Osteocyte (in vitro differentiated cells): ENCODE data around the gene RBBP7. TPM values are rescaled to one million over a fixed set of nuclear protein-coding genes. Genes with fewer than 3 reads are reported as not detected.

Experiments
- DNase-seq: peaks from one replicate; pipeline ENCODE4 v3.0.0; 2021; ENCODE audit warnings: mixed read lengths; ENCODE audit not compliant: unreplicated experiment; ENCODE audit errors: extremely low spot score
- H3K27ac Mint-ChIP-seq: one replicate; pipeline ENCODE4 v1.8.0; 2021; ENCODE audit warnings: mild to moderate bottlenecking, mixed read lengths; ENCODE audit not compliant: unreplicated experiment
- H3K27me3 Mint-ChIP-seq: one replicate; pipeline ENCODE4 v1.8.0; 2021; ENCODE audit warnings: mixed read lengths; ENCODE audit not compliant: unreplicated experiment
- H3K36me3 Mint-ChIP-seq: one replicate; pipeline ENCODE4 v1.8.0; 2021; ENCODE audit warnings: mixed read lengths; ENCODE audit not compliant: unreplicated experiment
- H3K4me1 Mint-ChIP-seq: one replicate; pipeline ENCODE4 v1.8.0; 2021; ENCODE audit warnings: mixed read lengths; ENCODE audit not compliant: unreplicated experiment
- H3K4me3 Mint-ChIP-seq: one replicate; pipeline ENCODE4 v1.8.0; 2021; ENCODE audit warnings: mild to moderate bottlenecking, moderate library complexity, mixed read lengths; ENCODE audit not compliant: unreplicated experiment
- H3K9me3 Mint-ChIP-seq: one replicate; pipeline ENCODE4 v1.8.0; 2021; ENCODE audit warnings: mixed read lengths; ENCODE audit not compliant: unreplicated experiment
- total RNA-seq: library from RNA; stranded (reverse); gene quantifications from 2 replicates; pipeline ENCODE4 v1.2.1, GENCODE V29; 2021
- TF ChIP-seq, protein P1 (sequence below): fragments of 200-600 bp; sonication (generic); IDR thresholded peaks from 2 replicates; pipeline ENCODE4 v1.5.0; 2021; ENCODE audit warnings: antibody characterized with exemption, mild to moderate bottlenecking, moderate library complexity

Gene RBBP7
- total RNA-seq, 1 donor from 2014 or later = 148 TPM

DNA sequence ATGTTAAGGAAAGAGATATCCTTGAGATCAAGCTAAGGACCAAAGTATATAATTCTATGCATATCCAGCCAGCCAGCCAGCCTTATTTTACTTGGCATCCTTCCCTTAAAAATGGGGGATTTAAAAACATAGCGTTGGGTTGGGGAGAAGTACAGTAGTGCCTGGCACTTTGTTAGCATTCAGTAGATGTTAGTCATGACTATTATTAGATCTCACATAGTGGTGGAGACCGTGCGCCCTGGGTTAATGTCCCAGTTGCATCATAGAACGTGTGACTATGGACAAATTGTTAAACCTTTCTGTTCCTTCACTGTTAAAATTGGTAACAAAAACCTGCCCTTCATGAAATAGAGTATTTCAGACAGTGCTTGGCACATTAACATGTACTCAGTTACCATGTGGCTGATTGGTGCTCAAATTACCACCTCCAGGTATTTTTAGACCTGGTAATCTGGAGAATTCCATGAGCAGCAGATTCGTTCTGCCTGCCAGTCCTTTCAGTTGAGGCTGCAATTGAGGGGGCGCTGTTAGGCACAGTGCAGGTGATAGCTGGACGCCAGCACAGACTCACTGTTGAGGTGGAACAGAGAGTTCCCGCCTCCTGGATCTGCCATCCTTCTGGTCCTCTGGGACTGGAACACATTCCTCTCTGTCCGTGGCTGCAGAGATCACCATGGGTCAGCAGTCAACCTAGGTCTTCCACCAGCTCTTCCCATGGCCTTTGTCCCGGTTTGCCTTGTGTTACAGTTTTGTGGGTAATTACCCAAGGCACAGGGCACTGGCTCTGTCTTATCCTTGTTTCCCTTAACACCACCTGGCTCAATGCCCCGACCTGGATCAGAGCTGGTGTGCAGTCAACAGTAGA is 31.7 kb downstream of the RBBP7 start:
- Mint-ChIP-seq H3K36me3 (peaks cover 33% of the 10 kb centered on the region), H3K27ac (peak overlapping the region; percentile 89), H3K4me1 (peaks cover 62% of the 10 kb centered on the region), H3K9me3 (no peaks in the 10 kb centered on the region), H3K27me3 (no peaks in the 10 kb centered on the region), H3K4me3 (peak overlapping the region; percentile 44)
- TF ChIP-seq, protein P1, sequence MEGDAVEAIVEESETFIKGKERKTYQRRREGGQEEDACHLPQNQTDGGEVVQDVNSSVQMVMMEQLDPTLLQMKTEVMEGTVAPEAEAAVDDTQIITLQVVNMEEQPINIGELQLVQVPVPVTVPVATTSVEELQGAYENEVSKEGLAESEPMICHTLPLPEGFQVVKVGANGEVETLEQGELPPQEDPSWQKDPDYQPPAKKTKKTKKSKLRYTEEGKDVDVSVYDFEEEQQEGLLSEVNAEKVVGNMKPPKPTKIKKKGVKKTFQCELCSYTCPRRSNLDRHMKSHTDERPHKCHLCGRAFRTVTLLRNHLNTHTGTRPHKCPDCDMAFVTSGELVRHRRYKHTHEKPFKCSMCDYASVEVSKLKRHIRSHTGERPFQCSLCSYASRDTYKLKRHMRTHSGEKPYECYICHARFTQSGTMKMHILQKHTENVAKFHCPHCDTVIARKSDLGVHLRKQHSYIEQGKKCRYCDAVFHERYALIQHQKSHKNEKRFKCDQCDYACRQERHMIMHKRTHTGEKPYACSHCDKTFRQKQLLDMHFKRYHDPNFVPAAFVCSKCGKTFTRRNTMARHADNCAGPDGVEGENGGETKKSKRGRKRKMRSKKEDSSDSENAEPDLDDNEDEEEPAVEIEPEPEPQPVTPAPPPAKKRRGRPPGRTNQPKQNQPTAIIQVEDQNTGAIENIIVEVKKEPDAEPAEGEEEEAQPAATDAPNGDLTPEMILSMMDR = peak; percentile 17
- DNase-seq = no peak

DNA sequence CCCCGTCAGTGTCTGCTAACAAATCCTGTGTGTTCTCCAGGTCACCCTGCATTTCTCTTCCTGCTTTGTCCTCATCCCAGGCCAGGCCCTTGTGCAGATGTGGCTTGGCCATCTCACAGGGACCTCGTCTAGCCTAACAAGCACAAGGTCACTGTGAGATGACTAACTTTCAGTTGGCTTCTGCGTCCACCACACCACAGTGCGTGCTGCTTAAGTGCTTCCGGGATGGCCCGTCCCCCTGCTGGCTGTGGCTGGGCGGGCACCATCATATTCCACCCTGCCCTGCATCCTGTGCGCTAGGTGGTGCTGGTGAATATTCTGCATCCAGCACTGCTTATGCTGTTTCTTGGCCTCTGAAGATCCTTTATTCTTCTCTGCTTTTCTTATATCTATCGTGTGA is 33.8 kb downstream of the RBBP7 start:
- TF ChIP-seq, protein P1 = peak; percentile 46
- H3K4me1 Mint-ChIP-seq = peaks cover 77% of the 10 kb centered on the region
- no peak for DNase-seq
- peak overlapping the region; percentile 15 for H3K27ac Mint-ChIP-seq
- H3K27me3 Mint-ChIP-seq = no peaks in the 10 kb centered on the region
- H3K9me3 Mint-ChIP-seq = no peaks in the 10 kb centered on the region
- no peak overlapping the region for H3K4me3 Mint-ChIP-seq
- H3K36me3 Mint-ChIP-seq = peaks cover 22% of the 10 kb centered on the region

DNA sequence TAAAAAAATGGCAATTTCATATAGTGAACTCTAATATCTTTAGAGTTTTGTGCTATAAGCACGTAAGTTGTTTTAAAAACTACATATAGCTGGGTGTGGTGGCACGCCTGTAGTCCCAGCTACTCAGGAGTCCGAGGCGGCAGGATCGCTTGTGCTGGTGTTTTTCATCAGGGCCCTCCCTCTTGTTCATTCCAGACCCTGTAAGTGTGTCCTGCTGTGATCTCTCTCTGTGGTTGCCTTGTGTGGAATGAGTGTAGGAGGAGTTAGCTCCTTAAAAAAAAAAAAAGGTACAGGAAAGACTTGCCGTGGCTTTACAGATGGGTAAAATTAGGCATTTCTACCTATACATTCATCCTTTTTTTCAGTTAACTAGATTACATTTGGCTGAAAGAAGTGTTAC is 35.4 kb downstream of the RBBP7 start:
- DNase-seq = no peak
- TF ChIP-seq, protein P1 = no peak
- Mint-ChIP-seq H3K36me3 (peaks cover 16% of the 10 kb centered on the region), H3K4me1 (peaks cover 73% of the 10 kb centered on the region), H3K27ac (peak overlapping the region; percentile 86), H3K9me3 (no peaks in the 10 kb centered on the region), H3K27me3 (no peaks in the 10 kb centered on the region), H3K4me3 (no peak overlapping the region)

DNA sequence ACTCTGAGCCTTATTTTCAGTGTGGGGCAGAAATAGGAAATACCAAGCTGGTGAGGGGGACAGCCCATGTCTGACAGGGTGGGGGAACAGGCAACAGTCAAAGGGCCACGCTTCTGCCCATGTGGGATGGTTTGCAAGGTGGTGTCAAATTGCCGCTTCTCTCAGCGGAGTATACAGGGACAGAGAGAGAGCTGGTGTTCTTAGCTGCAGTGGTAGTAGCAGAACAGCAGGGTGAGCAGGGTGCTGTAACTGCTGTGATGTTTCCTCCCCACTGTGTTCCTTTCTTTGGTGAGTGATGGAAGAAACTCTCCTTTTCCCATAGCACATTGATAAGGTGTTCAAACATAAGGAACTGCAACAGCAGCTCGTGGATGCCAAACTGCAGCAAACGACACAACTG is 37.9 kb downstream of the RBBP7 start:
- no peaks in the 10 kb centered on the region for H3K27me3 Mint-ChIP-seq
- peak overlapping the region; percentile 74 for H3K27ac Mint-ChIP-seq
- peaks cover 20% of the 10 kb centered on the region for H3K36me3 Mint-ChIP-seq
- no peak for DNase-seq
- no peak overlapping the region for H3K4me3 Mint-ChIP-seq
- TF ChIP-seq, protein P1 = no peak
- no peaks in the 10 kb centered on the region for H3K9me3 Mint-ChIP-seq
- peaks cover 57% of the 10 kb centered on the region for H3K4me1 Mint-ChIP-seq

DNA sequence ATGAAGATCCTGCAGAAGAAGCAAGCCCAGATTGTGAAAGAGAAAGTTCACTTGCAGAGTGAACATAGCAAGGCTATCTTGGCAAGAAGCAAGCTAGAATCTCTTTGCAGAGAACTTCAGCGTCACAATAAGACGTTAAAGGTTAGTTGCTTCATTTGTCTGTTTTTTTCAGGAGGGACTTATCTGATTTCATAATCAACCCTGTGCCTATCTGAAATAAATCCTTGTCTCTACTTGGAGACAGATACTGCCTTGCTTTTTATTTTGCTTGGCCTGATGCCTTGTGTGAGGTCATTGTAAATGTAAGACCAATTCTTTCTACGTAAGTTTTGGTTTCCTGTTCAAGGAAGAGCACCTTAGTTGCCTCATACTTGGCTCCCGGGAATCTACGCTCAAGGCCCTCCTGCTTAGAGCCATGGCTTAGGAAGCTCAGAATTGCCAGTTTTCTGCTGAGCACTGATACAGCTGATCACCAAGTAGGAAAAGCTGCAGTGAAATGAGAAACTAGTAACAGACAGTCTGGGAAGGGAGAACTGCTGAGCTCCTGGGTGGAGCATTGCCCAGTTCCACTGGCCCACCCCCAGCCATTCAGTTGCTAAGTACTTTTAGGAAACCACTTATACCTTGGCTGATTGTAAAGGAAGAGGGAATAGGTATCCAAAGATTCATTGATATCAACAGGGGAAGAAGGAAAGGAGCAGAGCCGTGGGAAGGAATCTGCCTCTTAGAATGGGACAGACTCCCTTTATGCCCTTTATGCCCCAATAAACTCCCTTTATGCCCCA is 41.8 kb downstream of the RBBP7 start:
- DNase-seq = no peak
- peak overlapping the region; percentile 33 for H3K27ac Mint-ChIP-seq
- no peaks in the 10 kb centered on the region for H3K27me3 Mint-ChIP-seq
- TF ChIP-seq, protein P1 = no peak
- H3K4me1 Mint-ChIP-seq = peaks cover 26% of the 10 kb centered on the region
- no peak overlapping the region for H3K4me3 Mint-ChIP-seq
- no peaks in the 10 kb centered on the region for H3K9me3 Mint-ChIP-seq
- H3K36me3 Mint-ChIP-seq = peaks cover 15% of the 10 kb centered on the region
